Measurements from ENCODE around the gene FBXL13.

- TF ChIP-seq CTCF (IDR thresholded peaks at IDR 0.05) (no peak), POLR2A (IDR thresholded peaks at IDR 0.05) (no peak)
Observed at GRCh38 chr7:103082497-103082896, 7.9 kb upstream of the FBXL13 start.
